ENCODE measurements around the gene RPGRIP1. TPM values are rescaled to one million over a fixed set of nuclear protein-coding genes. Genes with fewer than 3 reads are reported as not detected.
"Not testable (repeated sequence)": the region's sequence is repeated elsewhere in the genome, so short reads cannot be mapped to it uniquely, and the experiment has no call there.

The RPGRIP1 gene
- total RNA-seq, 1 donor from 2014 or later, result 0.80 TPM

- no peak for DNase-seq (ENCODE audit: low spot score)
These were observed 21.6 kb upstream of the RPGRIP1 start for GRCh38 chr14:21258005-21258888.

- no peak for DNase-seq (ENCODE audit: low spot score)
These were observed 20.7 kb upstream of the RPGRIP1 start for GRCh38 chr14:21258889-21259787.

- DNase-seq (ENCODE audit: low spot score), result no peak
These were observed 18.1 kb upstream of the RPGRIP1 start for GRCh38 chr14:21261824-21262223.

GRCh38 chr14:21262410-21262809 lies 17.5 kb upstream of the RPGRIP1 start:
- DNase-seq (ENCODE audit: low spot score), result no peak

- no peak for DNase-seq (ENCODE audit: low spot score)
These were observed 16.4 kb upstream of the RPGRIP1 start for GRCh38 chr14:21263284-21264024.

GRCh38 chr14:21264025-21264801 lies 15.7 kb upstream of the RPGRIP1 start:
- no peak for DNase-seq (ENCODE audit: low spot score)

GRCh38 chr14:21267431-21267845 lies 12.4 kb upstream of the RPGRIP1 start:
- DNase-seq (ENCODE audit: low spot score), result no peak

GRCh38 chr14:21267886-21268616 lies 11.8 kb upstream of the RPGRIP1 start:
- DNase-seq (ENCODE audit: low spot score), result no peak

- DNase-seq (ENCODE audit: low spot score), result no peak
These were observed 11.1 kb upstream of the RPGRIP1 start for GRCh38 chr14:21268617-21269251.

GRCh38 chr14:21269252-21270046 lies 10.4 kb upstream of the RPGRIP1 start, which contains the start of gene HNRNPC:
TSS of gene HNRNPC (minus strand) at chr14:21269442. CDS start at chr14:21234193, 35,249 bp downstream.
- DNase-seq (ENCODE audit: low spot score), result peak; percentile 100

- not testable (repeated sequence) for DNase-seq (ENCODE audit: low spot score)
These were observed 7.2 kb upstream of the RPGRIP1 start for GRCh38 chr14:21272661-21273060.

- DNase-seq (ENCODE audit: low spot score), result no peak
These were observed 4.5 kb upstream of the RPGRIP1 start for GRCh38 chr14:21275261-21275858.

GRCh38 chr14:21278632-21279031 lies 1.3 kb upstream of the RPGRIP1 start:
- DNase-seq (ENCODE audit: low spot score), result no peak

GRCh38 chr14:21281917-21282316 lies 2.0 kb downstream of the RPGRIP1 start:
- not testable (repeated sequence) for DNase-seq (ENCODE audit: low spot score)

GRCh38 chr14:21286516-21286915 lies 6.6 kb downstream of the RPGRIP1 start:
- not testable (repeated sequence) for DNase-seq (ENCODE audit: low spot score)

GRCh38 chr14:21287168-21287567 lies 7.3 kb downstream of the RPGRIP1 start:
- no peak for DNase-seq (ENCODE audit: low spot score)

- not testable (repeated sequence) for DNase-seq (ENCODE audit: low spot score)
These were observed 14.1 kb downstream of the RPGRIP1 start for GRCh38 chr14:21294026-21294425.

- DNase-seq (ENCODE audit: low spot score), result no peak
These were observed 18.5 kb downstream of the RPGRIP1 start for GRCh38 chr14:21298358-21298757.
